Skeletal muscle tissue (tissue), 4 donors: ENCODE measurements around the gene PIK3R1. TPM values are rescaled to one million over a fixed set of nuclear protein-coding genes. Genes with fewer than 3 reads are reported as not detected.

Source experiments
- H3K27ac ChIP-seq: one replicate; pipeline ENCODE4 v1.7.0; 2013; ENCODE audit warnings: mild to moderate bottlenecking, low read depth, low read length, inconsistent platforms
- H3K27me3 ChIP-seq, 3 donors: one replicate each; pipeline ENCODE4 v1.7.0; 2013; ENCODE audit warnings: low read length in 3 of 3; ENCODE audit not compliant: control insufficient read depth in 3 of 3, insufficient read depth in 3 of 3
- H3K36me3 ChIP-seq, 3 donors: one replicate each; pipeline ENCODE4 v1.7.0; 2013; ENCODE audit warnings: low read length in 3 of 3; ENCODE audit not compliant: control insufficient read depth in 3 of 3, insufficient read depth in 3 of 3
- H3K4me1 ChIP-seq, 3 donors: one replicate each; pipeline ENCODE4 v1.7.0; 2013; ENCODE audit warnings: low read length in 3 of 3, mild to moderate bottlenecking in 3 of 3; ENCODE audit not compliant: control insufficient read depth in 3 of 3, insufficient read depth in 3 of 3
- H3K4me3 ChIP-seq, 3 donors: one replicate each; pipeline ENCODE4 v1.7.0; 2013; ENCODE audit warnings: low read length in 3 of 3
- H3K9ac ChIP-seq, 3 donors: one replicate each; pipeline ENCODE4 v1.7.0; 2013; ENCODE audit warnings: low read length in 3 of 3, mild to moderate bottlenecking in 3 of 3, moderate library complexity in 2 of 3, low read depth in 1 of 3
- H3K9me3 ChIP-seq, 3 donors: one replicate each; pipeline ENCODE4 v1.7.0; 2013; ENCODE audit warnings: low read length in 3 of 3; ENCODE audit not compliant: control insufficient read depth in 3 of 3
- total RNA-seq: library from RNA; depleted of rRNA; stranded (reverse); fragments of >200 nt; gene quantifications from one replicate; pipeline ENCODE4 v1.2.3, GENCODE V29; 2014
- donor health status: Osteomylitis.

The PIK3R1 gene
- total RNA-seq, 1 donor from 2014 or later, result 33.4 TPM

- Histone ChIP-seq H3K4me1 (peaks cover 17 to 24% (median 19%) of the 10 kb centered on the region in 3 donors), H3K9me3 (no peaks in the 10 kb centered on the region), H3K27me3 (no peaks in the 10 kb centered on the region), H3K9ac (no peak overlapping the region), H3K36me3 (no peaks in the 10 kb centered on the region), H3K27ac (no peak overlapping the region), H3K4me3 (no peak overlapping the region)
Observed at GRCh38 chr5:68245319-68245718, 29.8 kb downstream of the PIK3R1 start.

DNA sequence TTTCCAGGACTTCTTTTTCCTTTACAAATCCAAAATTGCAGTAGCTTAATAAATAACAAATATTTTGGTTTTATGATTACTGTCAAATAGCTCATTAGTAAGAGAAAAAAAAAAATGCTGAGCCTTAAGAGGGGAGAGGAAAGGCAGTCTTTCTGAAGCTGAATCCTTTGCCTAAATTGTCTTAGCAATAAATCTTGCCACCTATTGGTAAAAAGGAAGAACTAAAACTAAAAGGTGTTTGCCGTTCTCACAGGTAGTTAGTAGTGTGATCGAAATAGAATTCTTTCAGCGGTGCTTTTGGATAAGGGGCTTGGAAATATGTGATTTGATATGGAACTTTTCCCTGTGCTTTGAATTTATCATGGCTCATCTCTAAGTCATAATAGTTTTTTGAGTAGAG, 31.2 kb downstream of the PIK3R1 start:
- Histone ChIP-seq H3K36me3 (no peaks in the 10 kb centered on the region), H3K4me3 (no peak overlapping the region), H3K27me3 (no peaks in the 10 kb centered on the region), H3K9ac (no peak overlapping the region), H3K9me3 (no peaks in the 10 kb centered on the region), H3K4me1 (peaks cover 26 to 30% (median 29%) of the 10 kb centered on the region in 3 donors), H3K27ac (no peak overlapping the region)

DNA sequence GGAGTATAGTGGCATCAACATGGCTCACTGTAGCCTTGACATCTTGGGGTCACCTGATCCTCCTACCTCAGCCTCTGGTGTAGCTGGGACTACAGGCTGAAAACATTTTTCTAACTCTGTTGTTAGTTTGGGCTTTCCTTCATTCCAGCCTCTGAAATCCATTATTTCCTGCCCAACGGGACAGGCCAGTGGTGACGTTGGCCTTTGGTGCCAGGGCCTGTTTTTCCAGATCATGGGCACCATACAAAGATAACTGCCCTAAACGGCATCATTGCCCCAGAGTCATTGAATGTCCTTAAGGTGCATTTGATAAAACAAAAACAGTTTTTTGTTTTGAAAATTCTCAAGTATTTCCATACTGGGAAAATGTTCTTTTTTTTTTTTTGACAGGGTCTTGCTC, 32.1 kb downstream of the PIK3R1 start:
- no peak overlapping the region for H3K4me3 ChIP-seq
- H3K9ac ChIP-seq, result no peak overlapping the region
- H3K9me3 ChIP-seq, result no peaks in the 10 kb centered on the region
- no peaks in the 10 kb centered on the region for H3K27me3 ChIP-seq
- no peaks in the 10 kb centered on the region for H3K36me3 ChIP-seq
- H3K4me1 ChIP-seq, result peaks cover 27 to 38% (median 28%) of the 10 kb centered on the region in 3 donors
- no peak overlapping the region for H3K27ac ChIP-seq

GRCh38 chr5:68248896-68249295, 33.3 kb downstream of the PIK3R1 start:
- no peak overlapping the region for H3K9ac ChIP-seq
- H3K9me3 ChIP-seq, result no peaks in the 10 kb centered on the region
- H3K27me3 ChIP-seq, result no peaks in the 10 kb centered on the region
- H3K4me3 ChIP-seq, result no peak overlapping the region
- H3K27ac ChIP-seq, result no peak overlapping the region
- H3K36me3 ChIP-seq, result no peaks in the 10 kb centered on the region
- peaks cover 29 to 35% (median 32%) of the 10 kb centered on the region in 3 donors for H3K4me1 ChIP-seq

GRCh38 chr5:68249520-68249919, 34.0 kb downstream of the PIK3R1 start:
- Histone ChIP-seq H3K9me3 (no peaks in the 10 kb centered on the region), H3K4me1 (peaks cover 29 to 35% (median 32%) of the 10 kb centered on the region in 3 donors), H3K9ac (no peak overlapping the region), H3K27me3 (no peaks in the 10 kb centered on the region), H3K36me3 (no peaks in the 10 kb centered on the region), H3K4me3 (no peak overlapping the region), H3K27ac (no peak overlapping the region)

DNA sequence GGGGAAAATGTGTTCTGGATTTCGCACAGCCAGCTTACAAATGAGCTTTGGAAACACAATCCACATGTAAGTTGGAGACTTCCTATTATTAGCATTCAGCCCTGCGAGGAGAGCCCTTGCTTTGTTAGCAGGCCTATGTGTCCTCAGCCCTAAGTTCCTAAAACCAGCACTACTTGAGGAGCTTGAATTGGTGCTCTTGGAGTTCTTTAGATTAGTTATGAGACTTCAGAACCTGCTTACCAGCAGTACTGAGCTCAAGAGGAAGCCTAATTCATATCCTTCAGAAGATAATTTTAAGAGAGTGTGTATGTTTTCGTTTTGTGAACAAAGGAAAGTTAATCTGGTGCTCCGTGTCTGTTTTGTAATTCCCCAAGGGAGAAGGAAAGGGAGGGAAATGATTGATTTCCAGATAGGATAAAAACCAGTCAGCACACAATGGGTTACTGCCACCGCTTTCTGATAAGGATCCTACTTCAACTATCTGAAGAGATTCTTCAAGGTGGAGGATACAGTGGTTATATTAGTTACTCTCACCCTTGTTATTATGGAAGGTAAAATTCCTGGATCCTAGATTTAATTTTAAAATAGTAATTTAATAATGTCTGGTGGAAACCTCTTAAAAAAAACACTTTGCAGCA, 35.2 kb downstream of the PIK3R1 start:
- peak overlapping the region in 2 of 3 donors; percentile 30 to 45 for H3K4me3 ChIP-seq
- no peaks in the 10 kb centered on the region for H3K9me3 ChIP-seq
- H3K4me1 ChIP-seq, result peaks cover 29 to 39% (median 29%) of the 10 kb centered on the region in 3 donors
- H3K36me3 ChIP-seq, result no peaks in the 10 kb centered on the region
- no peaks in the 10 kb centered on the region for H3K27me3 ChIP-seq
- H3K27ac ChIP-seq, result peak overlapping the region; percentile 41
- peak overlapping the region in 2 of 3 donors; percentile 23 to 51 for H3K9ac ChIP-seq

DNA sequence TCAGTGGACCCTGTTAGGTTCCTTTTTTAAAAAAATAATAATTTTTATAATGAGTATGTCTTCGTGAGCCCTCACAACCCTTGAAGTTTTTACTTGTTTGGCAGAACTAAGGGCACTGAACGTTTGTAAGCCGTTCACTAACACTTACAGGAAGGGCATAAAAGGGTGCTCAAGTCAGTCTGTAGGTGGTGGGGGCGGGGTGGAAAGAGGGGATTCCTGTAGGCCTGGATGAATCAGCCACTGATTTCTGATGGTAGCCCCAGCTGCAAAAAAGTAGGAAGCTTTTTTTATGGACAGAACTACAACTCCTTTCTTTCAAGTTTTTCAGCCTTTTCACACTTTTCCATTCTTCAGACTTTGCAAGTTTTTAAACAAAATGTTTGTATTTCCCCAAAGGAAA, 35.8 kb downstream of the PIK3R1 start:
- H3K9me3 ChIP-seq, result no peaks in the 10 kb centered on the region
- H3K27ac ChIP-seq, result peak overlapping the region; percentile 16
- peaks cover 29 to 39% (median 29%) of the 10 kb centered on the region in 3 donors for H3K4me1 ChIP-seq
- no peaks in the 10 kb centered on the region for H3K27me3 ChIP-seq
- no peak overlapping the region for H3K9ac ChIP-seq
- peak overlapping the region in 1 of 3 donors; percentile 40 for H3K4me3 ChIP-seq
- H3K36me3 ChIP-seq, result no peaks in the 10 kb centered on the region

GRCh38 chr5:68251804-68252522, 36.4 kb downstream of the PIK3R1 start:
- Histone ChIP-seq H3K4me1 (peaks cover 32 to 43% (median 33%) of the 10 kb centered on the region in 3 donors), H3K9ac (peak overlapping the region in 2 of 3 donors; percentile 2 to 42), H3K4me3 (peak overlapping the region in 2 of 3 donors; percentile 40 to 41), H3K9me3 (no peaks in the 10 kb centered on the region), H3K27ac (peak overlapping the region; percentile 16), H3K27me3 (no peaks in the 10 kb centered on the region), H3K36me3 (no peaks in the 10 kb centered on the region)

- no peaks in the 10 kb centered on the region for H3K36me3 ChIP-seq
- no peaks in the 10 kb centered on the region for H3K9me3 ChIP-seq
- H3K4me1 ChIP-seq, result peaks cover 35 to 53% (median 40%) of the 10 kb centered on the region in 3 donors
- H3K4me3 ChIP-seq, result peak overlapping the region in 1 of 3 donors; percentile 34
- H3K9ac ChIP-seq, result peak overlapping the region in 2 of 3 donors; percentile 2 to 42
- peak overlapping the region; percentile 16 for H3K27ac ChIP-seq
- H3K27me3 ChIP-seq, result no peaks in the 10 kb centered on the region
Observed at GRCh38 chr5:68252673-68253623, 37.4 kb downstream of the PIK3R1 start.
